SK-N-SH (cell line): Measurements from ENCODE around the gene CD160. TPM values are rescaled to one million over a fixed set of nuclear protein-coding genes. Genes with fewer than 3 reads are reported as not detected.

ENCODE experiments used
- CTCF ChIA-PET: fragments of 300-600, 350-600 bp; formaldehyde crosslinking; extraction: SDS; loops from one replicate; lab custom pipeline; 2021; lab: Yijun Ruan, JAX
- POLR2A ChIA-PET: fragments of 350-600 bp; sonication (Branson Sonifier 250); formaldehyde crosslinking; extraction: SDS; loops from one replicate; lab custom pipeline; 2020; ENCODE audit warnings: antibody characterized with exemption, inconsistent platforms; lab: Yijun Ruan, JAX
- DNase-seq: peaks from one replicate; pipeline ENCODE4 v3.0.0; 2012
- H2AFZ ChIP-seq: fragments of 200-600 bp; sonication (generic); 2 replicates; pipeline ENCODE4 v1.8.1; 2016; ENCODE audit warnings: antibody characterized with exemption, mild to moderate bottlenecking, low read depth
- H3F3A ChIP-seq: fragments of 200-600 bp; sonication (generic); replicated peaks from 2 replicates; pipeline ENCODE3; 2016; ENCODE audit warnings: antibody characterized with exemption, mild to moderate bottlenecking; ENCODE audit not compliant: insufficient read depth
- H3K27ac ChIP-seq, 2 experiments: fragments of 200-500 bp in 1 of 2; fragments of 200-600 bp in 1 of 2; sonication (Bioruptor generic) in 1 of 2; sonication (generic), shearing (Covaris generic) in 1 of 2; 2 replicates each; pipeline versions ENCODE4 v1.5.1 to v1.6.1; 2014 to 2016; ENCODE audit warnings: low read depth in 2 of 2, inconsistent platforms in 1 of 2, low read length in 1 of 2, mild to moderate bottlenecking in 1 of 2, mixed read lengths in 1 of 2
- H3K27me3 ChIP-seq: fragments of 200-600 bp; sonication (generic), shearing (Covaris generic); 2 replicates; pipeline ENCODE4 v1.6.1; 2016; ENCODE audit warnings: mixed run types; ENCODE audit not compliant: insufficient read depth
- H3K36me3 ChIP-seq, 2 experiments: fragments of 200-500 bp in 1 of 2; fragments of 200-600 bp in 1 of 2; sonication (Bioruptor generic) in 1 of 2; sonication (generic) in 1 of 2; replicated peaks in 1 of 2; 2 replicates each; pipeline versions ENCODE3 to v1.5.1; 2014 to 2016; ENCODE audit warnings: low read length in 1 of 2, mild to moderate bottlenecking in 1 of 2; ENCODE audit not compliant: insufficient read depth in 2 of 2, control insufficient read depth in 1 of 2
- H3K4me1 ChIP-seq, 2 experiments: fragments of 200-500 bp in 1 of 2; fragments of 200-600 bp in 1 of 2; sonication (Bioruptor generic) in 1 of 2; sonication (generic), shearing (Covaris generic) in 1 of 2; 2 replicates each; pipeline versions ENCODE4 v1.5.1 to v1.6.1; 2014 to 2016; ENCODE audit warnings: low read depth in 1 of 2, low read length in 1 of 2, mixed run types in 1 of 2; ENCODE audit not compliant: insufficient read depth in 2 of 2, control insufficient read depth in 1 of 2
- H3K4me2 ChIP-seq: fragments of 200-600 bp; sonication (generic), shearing (Covaris generic); 2 replicates; pipeline ENCODE4 v1.6.1; 2017; ENCODE audit warnings: mixed run types
- H3K4me3 ChIP-seq, 2 experiments: fragments of 200-500 bp in 1 of 2; fragments of 200-600 bp in 1 of 2; sonication (Bioruptor generic) in 1 of 2; sonication (generic), shearing (Covaris generic) in 1 of 2; 2 replicates each; pipeline versions ENCODE4 v1.5.1 to v1.8.1; 2014 to 2016; ENCODE audit warnings: low read depth in 2 of 2, inconsistent platforms in 1 of 2, low read length in 1 of 2, mild to moderate bottlenecking in 1 of 2, mixed read lengths in 1 of 2, moderate library complexity in 1 of 2
- H3K79me2 ChIP-seq: fragments of 200-600 bp; sonication (generic); 2 replicates; pipeline ENCODE4 v1.8.1; 2017; ENCODE audit warnings: mild to moderate bottlenecking; ENCODE audit not compliant: insufficient read depth
- H3K9ac ChIP-seq: fragments of 200-600 bp; sonication (generic); 2 replicates; pipeline ENCODE4 v1.6.1; 2017; ENCODE audit warnings: mixed run types
- H3K9me2 ChIP-seq: fragments of 200-600 bp; sonication (generic); 2 replicates; pipeline ENCODE4 v1.6.1; 2017; ENCODE audit warnings: mixed run types
- H3K9me3 ChIP-seq: fragments of 200-600 bp; sonication (generic); 2 replicates; pipeline ENCODE4 v1.6.1; 2017; ENCODE audit warnings: mixed run types, mild to moderate bottlenecking, moderate library complexity
- H4K20me1 ChIP-seq: fragments of 200-600 bp; sonication (generic); 2 replicates; pipeline ENCODE4 v1.6.1; 2017; ENCODE audit warnings: mild to moderate bottlenecking, mixed run types; ENCODE audit not compliant: insufficient read depth
- ELF1 ChIP-seq: IDR thresholded peaks from 2 replicates; pipeline ENCODE4 v1.4.0; 2012
- EP300 ChIP-seq, 2 experiments: IDR thresholded peaks; 2 replicates each; pipeline versions ENCODE4 v1.4.0 to v1.6.1; 2012; ENCODE audit warnings: borderline replicate concordance in 1 of 2, low read depth in 1 of 2, low read length in 1 of 2
- EZH2phosphoT487 ChIP-seq: fragments of 200-600 bp; sonication (generic); IDR thresholded peaks from 2 replicates; pipeline ENCODE4 v1.6.1; 2017; ENCODE audit warnings: low read depth, mixed run types, mild to moderate bottlenecking, antibody characterized with exemption, moderate library complexity, borderline replicate concordance
- FOXM1 ChIP-seq: IDR thresholded peaks from 2 replicates; pipeline ENCODE4 v1.4.0; 2012; ENCODE audit warnings: low read depth, mild to moderate bottlenecking
- MEF2A ChIP-seq: IDR thresholded peaks from 2 replicates; pipeline ENCODE4 v1.4.0; 2012; ENCODE audit warnings: low read depth, borderline replicate concordance
- MXI1 ChIP-seq: IDR thresholded peaks from 2 replicates; pipeline ENCODE4 v1.6.1; 2012; ENCODE audit warnings: mild to moderate bottlenecking, low read depth, low read length, improper control_type of control experiment
- RCOR1 ChIP-seq: fragments of 150-350 bp; IDR thresholded peaks from 2 replicates; pipeline ENCODE4 v1.6.1; 2017; ENCODE audit warnings: antibody characterized with exemption, low read length
- RFX5 ChIP-seq: IDR thresholded peaks from 2 replicates; pipeline ENCODE4 v1.6.1; 2012; ENCODE audit warnings: mild to moderate bottlenecking, improper control_type of control experiment, low read length
- RXRA ChIP-seq: IDR thresholded peaks from 2 replicates; pipeline ENCODE4 v1.4.0; 2012; ENCODE audit warnings: low read depth, mild to moderate bottlenecking, borderline replicate concordance
- SMC3 ChIP-seq: IDR thresholded peaks from 2 replicates; pipeline ENCODE4 v1.6.1; 2012; ENCODE audit warnings: low read depth, low read length, improper control_type of control experiment
- TCF12 ChIP-seq: IDR thresholded peaks from 2 replicates; pipeline ENCODE4 v1.4.0; 2012
- USF2 ChIP-seq: fragments of 150-350 bp; IDR thresholded peaks from 2 replicates; pipeline ENCODE4 v1.6.1; 2017; ENCODE audit warnings: antibody characterized with exemption, low read length, low read depth, borderline replicate concordance
- YY1 ChIP-seq: IDR thresholded peaks from 2 replicates; pipeline ENCODE4 v1.4.0; 2012; ENCODE audit warnings: low read depth, mild to moderate bottlenecking
- ZBTB33 ChIP-seq: IDR thresholded peaks from 2 replicates; pipeline ENCODE4 v1.4.0; 2012; ENCODE audit warnings: low read depth, borderline replicate concordance
- WGBS: methylation state at CpG from one replicate; pipeline ENCODE4 v1.1.6; 2017; ENCODE audit warnings: low lambda C conversion rate; 5-methylcytosine and 5-hydroxymethylcytosine counted together
- polyA plus RNA-seq, 3 experiments: library from polyadenylated mRNA; depleted of rRNA; stranded (reverse); fragments of >200 nt; gene quantifications; 2 replicates each; pipeline ENCODE4 v1.2.3, GENCODE V29; 2012

Gene CD160
- polyA plus RNA-seq, 1 of the 3 experiments (the other 2 are of a cell fraction): not detected

- Histone ChIP-seq H3K79me2 (no peaks in the 10 kb centered on the region), H4K20me1 (no peaks in the 10 kb centered on the region), H3K36me3 (no peaks in the 10 kb centered on the region), H2AFZ (no peak overlapping the region), H3F3A (no peaks in the 10 kb centered on the region), H3K4me1 (peaks cover 0 to under 1% of the 10 kb centered on the region in 2 experiments; a peak in 1 of 4 replicates), H3K27me3 (no peaks in the 10 kb centered on the region), H3K4me2 (no peak overlapping the region), H3K9ac (no peak overlapping the region), H3K4me3 (no peak overlapping the region), H3K27ac (no peak overlapping the region), H3K9me3 (no peaks in the 10 kb centered on the region), H3K9me2 (no peaks in the 10 kb centered on the region)
- ChIA-PET CTCF (no interaction called here), POLR2A (no interaction called here)
- TF ChIP-seq FOXM1: no peak
- TF ChIP-seq YY1: no peak
- TF ChIP-seq TCF12: no peak
- TF ChIP-seq RXRA: no peak
- TF ChIP-seq RCOR1: no peak
- TF ChIP-seq EZH2phosphoT487: no peak
- TF ChIP-seq USF2: no peak
- no peak for TF ChIP-seq ELF1
- TF ChIP-seq EP300 (IDR thresholded peaks at IDR 0.05; ENCODE audit: borderline replicate concordance in 1 of 2, low read depth in 1 of 2, low read length in 1 of 2): no peak
- no peak for TF ChIP-seq MXI1
- no peak for TF ChIP-seq SMC3
- DNase-seq: no peak
- 58% methylated on average over 5 of the region's 5 CpGs for WGBS
Measured at GRCh38 chr1:145695821-145696629, 23.3 kb upstream of the CD160 start.

- TF ChIP-seq ELF1 (no peak), MEF2A (no peak), ZBTB33 (no peak), RFX5 (no peak), USF2 (no peak)
- TF ChIP-seq, all 33 proteins: peak for 0
- Histone ChIP-seq H3K36me3 (no peaks in the 10 kb centered on the region), H2AFZ (no peak overlapping the region), H3K79me2 (no peaks in the 10 kb centered on the region), H3K27me3 (no peaks in the 10 kb centered on the region), H3K4me1 (no peaks in the 10 kb centered on the region), H3K9ac (no peak overlapping the region), H3F3A (no peaks in the 10 kb centered on the region), H3K9me3 (no peaks in the 10 kb centered on the region), H4K20me1 (no peaks in the 10 kb centered on the region), H3K4me2 (no peak overlapping the region), H3K9me2 (no peaks in the 10 kb centered on the region), H3K27ac (no peak overlapping the region), H3K4me3 (no peak overlapping the region)
- ChIA-PET POLR2A (no interaction called here), CTCF (no interaction called here)
- 85% methylated on average over 3 of the region's 3 CpGs for WGBS
- no peak for DNase-seq
Measured at GRCh38 chr1:145696630-145696960, 22.7 kb upstream of the CD160 start.
